ENCODE data around the gene ELMO1. TPM values are rescaled to one million over a fixed set of nuclear protein-coding genes. Genes with fewer than 3 reads are reported as not detected.

ELMO1 gene
- total RNA-seq, 1 experiment from 2014 or later = 137 TPM

GRCh38 chr7:37285706-37286453, 162.8 kb downstream of the ELMO1 start:
- Histone ChIP-seq H4K20me1 (ENCODE audit: insufficient read depth, low read depth, low read length) (no peaks in the 10 kb centered on the region), H3K4me2 (ENCODE audit: low read depth, low read length, poor library complexity, severe bottlenecking) (peak overlapping the region; percentile 11), H3K27me3 (ENCODE audit: low read length) (no peaks in the 10 kb centered on the region), H3K36me3 (ENCODE audit: insufficient read depth, low read length) (no peaks in the 10 kb centered on the region), H3K4me3 (ENCODE audit: low read length) (no peak overlapping the region), H3K27ac (ENCODE audit: low read length) (no peak overlapping the region), H2AFZ (ENCODE audit: low read length) (no peak overlapping the region), H3K9me2 (replicated peaks; ENCODE audit: insufficient read depth, low read length) (no peaks in the 10 kb centered on the region), H3K9me3 (ENCODE audit: low read length) (no peaks in the 10 kb centered on the region), H3K9ac (ENCODE audit: low read length) (no peak overlapping the region), H3K79me2 (ENCODE audit: low read length) (peaks cover 84% of the 10 kb centered on the region), H3K4me1 (ENCODE audit: low read length) (peaks cover 42% of the 10 kb centered on the region)
- DNase-seq = no peak

DNA sequence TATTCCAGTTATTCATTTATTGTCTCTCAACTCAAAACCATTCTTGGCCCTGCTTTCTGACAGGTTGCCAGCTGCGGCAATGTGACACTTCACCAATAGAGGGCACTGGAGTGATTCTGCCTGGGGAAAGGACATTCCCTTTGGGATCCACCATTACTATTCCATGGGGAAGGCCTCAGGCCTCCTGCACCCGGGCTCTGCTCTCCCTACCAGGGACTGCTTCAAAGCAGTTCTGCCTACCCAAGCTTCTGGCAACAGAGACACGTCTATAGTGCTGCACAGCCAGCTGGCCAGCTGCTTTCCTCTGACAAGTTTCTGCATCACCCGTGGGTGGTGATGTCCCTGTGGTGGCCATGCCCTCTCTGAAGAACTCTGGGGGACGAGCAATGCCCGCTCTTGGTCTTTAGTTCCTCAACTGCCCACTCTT, 163.8 kb downstream of the ELMO1 start:
- no peak overlapping the region for H2AFZ ChIP-seq (ENCODE audit: low read length)
- H3K4me2 ChIP-seq (ENCODE audit: low read depth, low read length, poor library complexity, severe bottlenecking) = no peak overlapping the region
- no peaks in the 10 kb centered on the region for H3K9me2 ChIP-seq (replicated peaks; ENCODE audit: insufficient read depth, low read length)
- no peaks in the 10 kb centered on the region for H3K9me3 ChIP-seq (ENCODE audit: low read length)
- H3K9ac ChIP-seq (ENCODE audit: low read length) = no peak overlapping the region
- no peak overlapping the region for H3K4me3 ChIP-seq (ENCODE audit: low read length)
- no peak overlapping the region for H3K27ac ChIP-seq (ENCODE audit: low read length)
- H3K79me2 ChIP-seq (ENCODE audit: low read length) = peaks cover 91% of the 10 kb centered on the region
- H3K36me3 ChIP-seq (ENCODE audit: insufficient read depth, low read length) = no peaks in the 10 kb centered on the region
- DNase-seq = peak; percentile 49
- no peaks in the 10 kb centered on the region for H3K27me3 ChIP-seq (ENCODE audit: low read length)
- peaks cover 37% of the 10 kb centered on the region for H3K4me1 ChIP-seq (ENCODE audit: low read length)
- H4K20me1 ChIP-seq (ENCODE audit: insufficient read depth, low read depth, low read length) = no peaks in the 10 kb centered on the region

- Histone ChIP-seq H3K27me3 (ENCODE audit: low read length) (no peaks in the 10 kb centered on the region), H2AFZ (ENCODE audit: low read length) (no peak overlapping the region), H3K9me2 (replicated peaks; ENCODE audit: insufficient read depth, low read length) (no peaks in the 10 kb centered on the region), H3K4me1 (ENCODE audit: low read length) (peaks cover 33% of the 10 kb centered on the region), H3K4me2 (ENCODE audit: low read depth, low read length, poor library complexity, severe bottlenecking) (no peak overlapping the region), H3K36me3 (ENCODE audit: insufficient read depth, low read length) (no peaks in the 10 kb centered on the region), H3K4me3 (ENCODE audit: low read length) (no peak overlapping the region), H3K27ac (ENCODE audit: low read length) (no peak overlapping the region), H3K79me2 (ENCODE audit: low read length) (peaks cover 91% of the 10 kb centered on the region), H3K9ac (ENCODE audit: low read length) (no peak overlapping the region), H3K9me3 (ENCODE audit: low read length) (no peaks in the 10 kb centered on the region), H4K20me1 (ENCODE audit: insufficient read depth, low read depth, low read length) (no peaks in the 10 kb centered on the region)
- DNase-seq = no peak
Observed at GRCh38 chr7:37284285-37284684, 164.4 kb downstream of the ELMO1 start.

- H3K4me3 ChIP-seq (ENCODE audit: low read length) = no peak overlapping the region
- H3K27ac ChIP-seq (ENCODE audit: low read length) = no peak overlapping the region
- no peak overlapping the region for H3K9ac ChIP-seq (ENCODE audit: low read length)
- H4K20me1 ChIP-seq (ENCODE audit: insufficient read depth, low read depth, low read length) = no peaks in the 10 kb centered on the region
- H3K79me2 ChIP-seq (ENCODE audit: low read length) = peaks cover 92% of the 10 kb centered on the region
- no peaks in the 10 kb centered on the region for H3K9me3 ChIP-seq (ENCODE audit: low read length)
- no peaks in the 10 kb centered on the region for H3K9me2 ChIP-seq (replicated peaks; ENCODE audit: insufficient read depth, low read length)
- no peak for DNase-seq
- no peaks in the 10 kb centered on the region for H3K27me3 ChIP-seq (ENCODE audit: low read length)
- no peaks in the 10 kb centered on the region for H3K36me3 ChIP-seq (ENCODE audit: insufficient read depth, low read length)
- H3K4me1 ChIP-seq (ENCODE audit: low read length) = peaks cover 31% of the 10 kb centered on the region
- no peak overlapping the region for H3K4me2 ChIP-seq (ENCODE audit: low read depth, low read length, poor library complexity, severe bottlenecking)
- no peak overlapping the region for H2AFZ ChIP-seq (ENCODE audit: low read length)
Observed at GRCh38 chr7:37283716-37284115, 164.9 kb downstream of the ELMO1 start.

DNA sequence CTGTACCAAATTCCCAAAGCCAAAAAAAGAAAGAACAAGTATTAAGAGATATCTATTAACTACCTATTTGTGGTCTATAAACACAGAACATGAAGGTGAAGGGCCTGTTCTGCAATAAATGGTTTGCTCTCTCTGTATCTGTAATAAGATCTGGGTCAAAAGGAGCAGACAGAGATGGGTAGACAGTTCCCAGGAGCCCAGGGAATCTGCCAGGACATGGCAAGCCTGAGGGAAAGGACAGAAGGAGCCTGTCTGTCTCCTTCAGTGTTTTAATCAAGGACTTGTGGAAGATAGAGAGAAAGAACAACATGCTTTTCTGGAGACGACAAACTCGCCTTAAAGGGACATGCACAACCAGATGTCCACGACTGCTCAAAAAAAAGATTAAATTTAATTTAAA, 165.7 kb downstream of the ELMO1 start:
- H3K4me1 ChIP-seq (ENCODE audit: low read length) = peaks cover 31% of the 10 kb centered on the region
- H3K27me3 ChIP-seq (ENCODE audit: low read length) = no peaks in the 10 kb centered on the region
- H3K9me2 ChIP-seq (replicated peaks; ENCODE audit: insufficient read depth, low read length) = no peaks in the 10 kb centered on the region
- no peak overlapping the region for H3K4me3 ChIP-seq (ENCODE audit: low read length)
- H3K36me3 ChIP-seq (ENCODE audit: insufficient read depth, low read length) = no peaks in the 10 kb centered on the region
- no peaks in the 10 kb centered on the region for H4K20me1 ChIP-seq (ENCODE audit: insufficient read depth, low read depth, low read length)
- H3K9ac ChIP-seq (ENCODE audit: low read length) = no peak overlapping the region
- DNase-seq = no peak
- no peaks in the 10 kb centered on the region for H3K9me3 ChIP-seq (ENCODE audit: low read length)
- H3K4me2 ChIP-seq (ENCODE audit: low read depth, low read length, poor library complexity, severe bottlenecking) = no peak overlapping the region
- peaks cover 96% of the 10 kb centered on the region for H3K79me2 ChIP-seq (ENCODE audit: low read length)
- H3K27ac ChIP-seq (ENCODE audit: low read length) = no peak overlapping the region
- no peak overlapping the region for H2AFZ ChIP-seq (ENCODE audit: low read length)

GRCh38 chr7:37282093-37282444, 166.6 kb downstream of the ELMO1 start:
- H3K9me2 ChIP-seq (replicated peaks; ENCODE audit: insufficient read depth, low read length) = no peaks in the 10 kb centered on the region
- H3K36me3 ChIP-seq (ENCODE audit: insufficient read depth, low read length) = no peaks in the 10 kb centered on the region
- peaks cover 30% of the 10 kb centered on the region for H3K4me1 ChIP-seq (ENCODE audit: low read length)
- no peaks in the 10 kb centered on the region for H3K9me3 ChIP-seq (ENCODE audit: low read length)
- H3K4me3 ChIP-seq (ENCODE audit: low read length) = no peak overlapping the region
- no peaks in the 10 kb centered on the region for H4K20me1 ChIP-seq (ENCODE audit: insufficient read depth, low read depth, low read length)
- H3K79me2 ChIP-seq (ENCODE audit: low read length) = peaks cover 96% of the 10 kb centered on the region
- no peak overlapping the region for H3K4me2 ChIP-seq (ENCODE audit: low read depth, low read length, poor library complexity, severe bottlenecking)
- no peak overlapping the region for H2AFZ ChIP-seq (ENCODE audit: low read length)
- H3K27me3 ChIP-seq (ENCODE audit: low read length) = no peaks in the 10 kb centered on the region
- no peak for DNase-seq
- no peak overlapping the region for H3K27ac ChIP-seq (ENCODE audit: low read length)
- H3K9ac ChIP-seq (ENCODE audit: low read length) = no peak overlapping the region

DNA sequence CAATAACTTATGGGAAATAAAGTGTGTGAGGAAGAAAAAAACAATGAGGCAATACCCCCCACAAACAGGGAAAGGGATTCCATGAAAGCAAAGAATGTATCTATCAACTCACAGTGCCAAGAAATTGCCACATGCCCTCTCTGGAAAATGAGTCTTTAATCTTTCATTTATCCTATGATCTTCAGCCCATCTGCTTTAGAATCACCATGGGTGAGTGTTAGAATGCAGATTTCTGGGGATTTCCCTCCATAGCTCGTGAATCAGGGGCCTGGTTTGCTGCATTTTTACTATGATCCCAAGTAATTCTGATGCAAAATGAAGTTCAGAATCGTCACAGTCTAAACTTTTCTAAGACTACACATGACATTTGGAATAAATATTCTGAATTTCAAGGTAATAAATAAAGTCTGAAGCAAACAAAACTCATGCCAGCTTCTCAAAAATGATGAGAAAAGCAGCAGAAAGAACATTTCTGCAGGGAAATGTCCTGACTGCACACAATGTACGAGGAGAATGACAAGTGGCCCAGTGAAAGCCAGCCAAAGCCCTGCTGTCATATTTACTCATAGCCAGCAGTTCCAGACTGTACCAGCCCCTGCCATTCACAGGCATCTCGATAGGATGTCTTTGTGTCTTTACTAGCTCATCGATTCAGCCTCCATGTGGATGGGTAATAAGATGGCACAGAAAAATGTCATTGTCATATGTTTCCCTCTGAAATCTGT, 167.1 kb downstream of the ELMO1 start:
- no peaks in the 10 kb centered on the region for H3K9me2 ChIP-seq (replicated peaks; ENCODE audit: insufficient read depth, low read length)
- H4K20me1 ChIP-seq (ENCODE audit: insufficient read depth, low read depth, low read length) = no peaks in the 10 kb centered on the region
- no peaks in the 10 kb centered on the region for H3K27me3 ChIP-seq (ENCODE audit: low read length)
- H3K4me3 ChIP-seq (ENCODE audit: low read length) = no peak overlapping the region
- no peak overlapping the region for H3K4me2 ChIP-seq (ENCODE audit: low read depth, low read length, poor library complexity, severe bottlenecking)
- peaks cover 96% of the 10 kb centered on the region for H3K79me2 ChIP-seq (ENCODE audit: low read length)
- H3K27ac ChIP-seq (ENCODE audit: low read length) = no peak overlapping the region
- no peaks in the 10 kb centered on the region for H3K36me3 ChIP-seq (ENCODE audit: insufficient read depth, low read length)
- H3K4me1 ChIP-seq (ENCODE audit: low read length) = peaks cover 25% of the 10 kb centered on the region
- H3K9me3 ChIP-seq (ENCODE audit: low read length) = no peaks in the 10 kb centered on the region
- no peak overlapping the region for H3K9ac ChIP-seq (ENCODE audit: low read length)
- DNase-seq = no peak
- H2AFZ ChIP-seq (ENCODE audit: low read length) = no peak overlapping the region

DNA sequence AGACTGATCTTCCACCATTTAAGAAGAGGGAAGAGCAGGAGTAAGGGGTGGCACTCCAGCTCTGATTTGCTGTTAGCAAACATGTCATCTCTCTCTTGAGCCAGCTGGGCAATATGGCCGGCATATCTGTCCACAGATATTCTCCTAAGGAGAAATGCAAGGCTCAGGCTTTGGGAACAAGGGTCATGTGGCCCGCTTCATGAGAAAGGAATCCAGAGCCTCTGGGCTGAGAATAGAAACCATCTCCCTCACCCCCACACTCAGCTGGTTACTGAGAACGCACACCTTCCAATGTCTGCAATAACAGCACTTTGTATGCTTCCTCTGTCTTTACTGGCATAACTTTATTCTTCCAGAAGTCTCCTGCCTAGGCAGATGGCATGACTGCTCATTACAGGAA, 171.2 kb downstream of the ELMO1 start:
- no peaks in the 10 kb centered on the region for H3K9me2 ChIP-seq (replicated peaks; ENCODE audit: insufficient read depth, low read length)
- no peak overlapping the region for H3K4me3 ChIP-seq (ENCODE audit: low read length)
- no peak overlapping the region for H3K27ac ChIP-seq (ENCODE audit: low read length)
- no peaks in the 10 kb centered on the region for H3K27me3 ChIP-seq (ENCODE audit: low read length)
- H3K4me1 ChIP-seq (ENCODE audit: low read length) = peaks cover 7% of the 10 kb centered on the region
- DNase-seq = no peak
- peaks cover 88% of the 10 kb centered on the region for H3K79me2 ChIP-seq (ENCODE audit: low read length)
- H3K4me2 ChIP-seq (ENCODE audit: low read depth, low read length, poor library complexity, severe bottlenecking) = no peak overlapping the region
- no peaks in the 10 kb centered on the region for H3K36me3 ChIP-seq (ENCODE audit: insufficient read depth, low read length)
- no peak overlapping the region for H2AFZ ChIP-seq (ENCODE audit: low read length)
- no peaks in the 10 kb centered on the region for H3K9me3 ChIP-seq (ENCODE audit: low read length)
- H3K9ac ChIP-seq (ENCODE audit: low read length) = no peak overlapping the region
- H4K20me1 ChIP-seq (ENCODE audit: insufficient read depth, low read depth, low read length) = no peaks in the 10 kb centered on the region
